Measurements from ENCODE around the gene NTN3. TPM values are rescaled to one million over a fixed set of nuclear protein-coding genes. Genes with fewer than 3 reads are reported as not detected.

Gene NTN3
- total and polyA plus RNA-seq, 2 experiments from 2014 or later, result 2.4 to 4.8 TPM

GRCh38 chr16:2497116-2497630 is 26.1 kb downstream of the NTN3 start:
- no peak for DNase-seq (ENCODE audit: low spot score)
- no peaks in the 10 kb centered on the region for H3K27me3 ChIP-seq
- peaks cover 11% of the 10 kb centered on the region for H3K79me2 ChIP-seq
- H3K9me3 ChIP-seq (ENCODE audit: low read depth), result no peaks in the 10 kb centered on the region
- peaks cover 5% of the 10 kb centered on the region for H3K4me1 ChIP-seq (ENCODE audit: insufficient read depth)
- H3K4me2 ChIP-seq, result no peak overlapping the region
- no peaks in the 10 kb centered on the region for H3K36me3 ChIP-seq (replicated peaks; ENCODE audit: insufficient read depth, low read depth)
- H2AFZ ChIP-seq, result no peak overlapping the region
- H4K20me1 ChIP-seq (ENCODE audit: insufficient read depth, poor library complexity, severe bottlenecking), result no peaks in the 10 kb centered on the region
- no peaks in the 10 kb centered on the region for H3K9me2 ChIP-seq (replicated peaks; ENCODE audit: insufficient read depth)
- no peak overlapping the region for H3K4me3 ChIP-seq
- WGBS (ENCODE audit: low lambda C conversion rate, missing lambda C conversion rate), result 81% methylated on average over 18 of the region's 21 CpGs
- H3K27ac ChIP-seq, result no peak overlapping the region
- no peak for TF ChIP-seq EZH2phosphoT487 (IDR thresholded peaks at IDR 0.05; ENCODE audit: low read depth, severe bottlenecking, unreplicated experiment)
- TF ChIP-seq CTCF (IDR thresholded peaks at IDR 0.05; ENCODE audit: poor library complexity), result no peak
- no peak for TF ChIP-seq EZH2 (IDR thresholded peaks at IDR 0.05; ENCODE audit: borderline replicate concordance)

GRCh38 chr16:2497695-2498484 is 26.8 kb downstream of the NTN3 start:
- WGBS (ENCODE audit: low lambda C conversion rate, missing lambda C conversion rate), result 93% methylated on average over 26 of the region's 26 CpGs
- H2AFZ ChIP-seq, result no peak overlapping the region
- H4K20me1 ChIP-seq (ENCODE audit: insufficient read depth, poor library complexity, severe bottlenecking), result no peaks in the 10 kb centered on the region
- H3K4me3 ChIP-seq, result no peak overlapping the region
- TF ChIP-seq EZH2 (IDR thresholded peaks at IDR 0.05; ENCODE audit: borderline replicate concordance) (no peak), EZH2phosphoT487 (IDR thresholded peaks at IDR 0.05; ENCODE audit: low read depth, severe bottlenecking, unreplicated experiment) (no peak), CTCF (IDR thresholded peaks at IDR 0.05; ENCODE audit: poor library complexity) (no peak)
- H3K79me2 ChIP-seq, result peaks cover 11% of the 10 kb centered on the region
- H3K36me3 ChIP-seq (replicated peaks; ENCODE audit: insufficient read depth, low read depth), result no peaks in the 10 kb centered on the region
- peaks cover 12% of the 10 kb centered on the region for H3K4me1 ChIP-seq (ENCODE audit: insufficient read depth)
- no peaks in the 10 kb centered on the region for H3K27me3 ChIP-seq
- H3K27ac ChIP-seq, result no peak overlapping the region
- H3K4me2 ChIP-seq, result no peak overlapping the region
- no peaks in the 10 kb centered on the region for H3K9me3 ChIP-seq (ENCODE audit: low read depth)
- no peaks in the 10 kb centered on the region for H3K9me2 ChIP-seq (replicated peaks; ENCODE audit: insufficient read depth)
- no peak for DNase-seq (ENCODE audit: low spot score)

GRCh38 chr16:2498531-2499253 is 27.6 kb downstream of the NTN3 start:
- no peak for DNase-seq (ENCODE audit: low spot score)
- no peaks in the 10 kb centered on the region for H3K36me3 ChIP-seq (replicated peaks; ENCODE audit: insufficient read depth, low read depth)
- no peak overlapping the region for H2AFZ ChIP-seq
- H3K79me2 ChIP-seq, result peaks cover 8% of the 10 kb centered on the region
- H3K27ac ChIP-seq, result no peak overlapping the region
- WGBS (ENCODE audit: low lambda C conversion rate, missing lambda C conversion rate), result 94% methylated on average over 15 of the region's 15 CpGs
- H3K27me3 ChIP-seq, result no peaks in the 10 kb centered on the region
- H3K9me3 ChIP-seq (ENCODE audit: low read depth), result no peaks in the 10 kb centered on the region
- H3K9me2 ChIP-seq (replicated peaks; ENCODE audit: insufficient read depth), result no peaks in the 10 kb centered on the region
- TF ChIP-seq CTCF (IDR thresholded peaks at IDR 0.05; ENCODE audit: poor library complexity), result no peak
- TF ChIP-seq EZH2 (IDR thresholded peaks at IDR 0.05; ENCODE audit: borderline replicate concordance), result no peak
- TF ChIP-seq EZH2phosphoT487 (IDR thresholded peaks at IDR 0.05; ENCODE audit: low read depth, severe bottlenecking, unreplicated experiment), result no peak
- no peak overlapping the region for H3K4me2 ChIP-seq
- no peak overlapping the region for H3K4me3 ChIP-seq
- H4K20me1 ChIP-seq (ENCODE audit: insufficient read depth, poor library complexity, severe bottlenecking), result no peaks in the 10 kb centered on the region
- peaks cover 13% of the 10 kb centered on the region for H3K4me1 ChIP-seq (ENCODE audit: insufficient read depth)

Data from hepatocyte (in vitro differentiated cells).